Measurements from ENCODE around the gene LRCH1.

LRCH1 gene

DNA sequence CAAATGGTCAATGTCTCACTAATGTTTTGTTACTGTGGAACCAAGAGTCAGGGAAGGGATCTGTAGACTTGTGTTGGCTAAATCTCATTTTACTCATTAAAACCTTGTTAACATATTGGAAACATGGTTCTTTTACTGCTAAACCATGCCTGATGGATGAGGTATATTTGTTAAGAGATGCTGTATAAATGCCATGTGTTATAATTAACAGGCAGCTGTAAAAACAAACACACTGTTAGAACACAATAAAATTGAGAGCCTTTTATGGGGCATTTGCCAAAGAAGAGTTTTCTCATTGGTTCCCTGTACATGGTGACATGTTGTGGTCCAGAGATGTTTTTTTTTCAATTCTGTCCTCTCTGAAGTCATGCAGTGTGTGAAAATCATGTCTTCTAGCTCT, 122.0 kb downstream of the LRCH1 start:
- DNase-seq (ENCODE audit: low spot score): no peak
- H3K27ac ChIP-seq: peak overlapping the region in 1 of 2 donors; percentile 39
- TF ChIP-seq, protein P1, sequence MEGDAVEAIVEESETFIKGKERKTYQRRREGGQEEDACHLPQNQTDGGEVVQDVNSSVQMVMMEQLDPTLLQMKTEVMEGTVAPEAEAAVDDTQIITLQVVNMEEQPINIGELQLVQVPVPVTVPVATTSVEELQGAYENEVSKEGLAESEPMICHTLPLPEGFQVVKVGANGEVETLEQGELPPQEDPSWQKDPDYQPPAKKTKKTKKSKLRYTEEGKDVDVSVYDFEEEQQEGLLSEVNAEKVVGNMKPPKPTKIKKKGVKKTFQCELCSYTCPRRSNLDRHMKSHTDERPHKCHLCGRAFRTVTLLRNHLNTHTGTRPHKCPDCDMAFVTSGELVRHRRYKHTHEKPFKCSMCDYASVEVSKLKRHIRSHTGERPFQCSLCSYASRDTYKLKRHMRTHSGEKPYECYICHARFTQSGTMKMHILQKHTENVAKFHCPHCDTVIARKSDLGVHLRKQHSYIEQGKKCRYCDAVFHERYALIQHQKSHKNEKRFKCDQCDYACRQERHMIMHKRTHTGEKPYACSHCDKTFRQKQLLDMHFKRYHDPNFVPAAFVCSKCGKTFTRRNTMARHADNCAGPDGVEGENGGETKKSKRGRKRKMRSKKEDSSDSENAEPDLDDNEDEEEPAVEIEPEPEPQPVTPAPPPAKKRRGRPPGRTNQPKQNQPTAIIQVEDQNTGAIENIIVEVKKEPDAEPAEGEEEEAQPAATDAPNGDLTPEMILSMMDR (IDR thresholded peaks at IDR 0.05): no peak
- H3K4me3 ChIP-seq: no peak overlapping the region

DNA sequence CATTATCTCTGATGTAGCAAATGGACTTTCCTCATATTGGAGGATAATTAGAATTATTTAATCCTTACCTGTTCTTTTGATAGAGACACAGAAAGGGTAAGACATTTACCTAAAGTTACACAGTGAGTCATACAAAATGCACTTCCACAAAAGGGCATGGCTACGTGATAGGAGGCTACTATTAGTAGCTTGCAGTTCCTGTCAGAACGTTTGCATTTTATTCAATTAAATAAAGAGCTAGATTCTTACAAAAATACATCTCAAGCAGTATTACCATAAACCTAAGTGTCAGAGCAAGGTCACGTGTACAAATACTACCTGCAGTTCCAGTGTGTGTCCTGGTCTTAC, 123.4 kb downstream of the LRCH1 start:
- H3K4me3 ChIP-seq: no peak overlapping the region
- TF ChIP-seq, protein P1 (IDR thresholded peaks at IDR 0.05): no peak

DNA sequence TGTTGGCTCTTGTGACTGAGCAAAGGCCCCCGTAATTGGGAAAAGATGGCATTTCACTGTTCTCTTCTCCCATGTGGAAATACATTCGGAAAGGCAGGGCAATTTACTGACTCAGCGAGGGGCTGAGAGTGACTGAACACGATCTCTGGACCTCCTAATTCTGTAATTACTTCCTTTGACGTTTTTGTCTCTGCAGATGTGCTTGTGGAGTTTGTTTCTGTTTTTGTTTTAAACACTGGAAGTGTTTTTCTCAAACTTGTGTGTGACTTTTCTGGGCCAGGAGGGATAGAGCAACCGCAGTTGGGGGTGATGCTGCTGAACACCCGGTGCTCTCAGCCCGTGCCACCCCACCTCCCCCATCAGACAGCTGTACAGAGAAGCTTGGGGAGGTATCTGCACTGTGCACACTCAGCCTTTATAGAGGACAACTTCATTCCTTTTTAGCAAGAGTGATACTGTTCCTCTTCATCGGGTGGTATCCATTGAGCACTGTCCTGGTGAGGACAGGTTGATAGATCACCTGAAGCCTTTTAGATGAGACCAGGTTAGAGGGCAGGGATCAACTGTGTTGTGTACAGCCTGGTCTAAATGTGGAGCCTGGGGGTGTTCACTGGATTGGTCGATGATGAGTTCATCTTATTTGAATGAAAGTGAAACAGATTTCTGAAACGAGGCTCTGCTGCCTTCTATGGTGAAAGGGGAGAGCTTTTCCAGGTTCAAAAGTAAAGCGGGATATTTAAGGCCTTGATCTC, 126.6 kb downstream of the LRCH1 start:
- no peak for DNase-seq (ENCODE audit: low spot score)
- peak overlapping the region; percentile 65 to 90 for H3K27ac ChIP-seq
- TF ChIP-seq, protein P1 (IDR thresholded peaks at IDR 0.05): no peak
- H3K4me3 ChIP-seq: peak overlapping the region; percentile 71

More for the DNA sequence above, 123.4 kb downstream of the LRCH1 start:
- peak overlapping the region in 1 of 2 donors; percentile 39 for H3K27ac ChIP-seq
- no peak for DNase-seq (ENCODE audit: low spot score)

DNA sequence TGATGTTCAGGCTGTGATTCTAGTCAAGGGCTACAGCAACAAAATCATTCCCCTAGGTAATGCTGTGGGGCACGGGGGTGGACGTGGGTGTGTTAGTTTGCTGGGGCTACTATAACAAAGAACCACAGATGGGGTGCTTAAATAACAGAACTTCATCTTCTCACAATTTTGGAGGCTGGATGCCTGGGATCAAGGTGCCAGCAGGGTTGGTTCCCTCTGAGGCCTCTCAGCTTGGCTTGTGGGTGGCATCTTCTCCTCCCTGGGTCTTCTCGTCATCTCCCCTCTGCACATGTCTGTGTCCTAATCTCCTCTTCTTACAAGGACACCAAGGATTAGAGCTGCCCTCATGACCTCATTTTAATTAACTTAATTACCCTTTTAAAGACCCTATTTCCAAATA, 129.0 kb downstream of the LRCH1 start:
- Histone ChIP-seq H3K4me3 (no peak overlapping the region), H3K27ac (no peak overlapping the region)
- TF ChIP-seq, protein P1 (IDR thresholded peaks at IDR 0.05): no peak
- DNase-seq (ENCODE audit: low spot score): no peak

DNA sequence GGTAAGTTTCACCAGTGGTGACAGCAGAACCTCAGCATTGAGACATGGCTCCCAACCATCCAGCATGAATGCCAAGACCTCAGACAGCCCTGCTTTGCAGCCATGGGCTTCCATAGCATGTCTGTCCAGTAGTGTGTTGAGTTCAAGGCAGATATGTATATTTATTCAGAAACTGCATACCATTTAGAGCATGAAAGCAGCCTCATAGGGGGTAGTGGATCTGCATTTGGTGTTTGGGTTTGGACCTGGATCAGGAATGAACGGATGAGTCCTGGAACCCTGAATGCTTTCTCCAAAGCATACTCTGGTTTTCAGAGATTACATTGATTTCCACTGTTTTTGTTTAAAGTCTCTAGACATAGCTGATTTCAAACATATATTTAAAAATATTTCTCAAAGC, 129.7 kb downstream of the LRCH1 start:
- H3K4me3 ChIP-seq: no peak overlapping the region
- TF ChIP-seq, protein P1 (IDR thresholded peaks at IDR 0.05): no peak

DNA sequence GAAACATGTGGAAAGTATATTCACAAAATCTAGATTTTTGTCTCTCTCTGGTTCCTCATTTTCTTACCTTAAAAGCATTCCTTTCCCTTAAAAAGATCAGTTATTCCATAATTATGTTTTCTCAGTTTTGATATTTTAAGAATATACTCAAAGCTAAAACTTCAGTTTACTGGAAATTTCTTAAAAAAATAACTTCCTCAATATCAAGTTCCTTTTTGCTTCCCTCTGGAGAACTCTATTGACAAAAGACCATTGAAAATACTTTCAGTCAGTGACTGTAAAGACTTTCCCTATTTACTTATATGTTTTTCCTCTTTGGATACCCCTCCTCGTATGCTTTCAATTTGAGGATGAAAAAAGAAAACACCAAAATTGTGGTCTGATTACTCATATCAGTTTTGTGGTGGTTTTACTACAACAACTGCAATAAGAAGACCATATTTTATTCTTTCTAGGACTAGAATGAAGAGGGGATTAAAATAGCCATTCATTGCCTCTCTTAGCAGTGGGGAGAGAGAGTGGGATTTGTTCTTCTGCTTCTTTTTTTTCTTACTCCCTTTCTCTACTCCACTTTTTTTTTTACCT, 130.8 kb downstream of the LRCH1 start:
- no peak overlapping the region for H3K4me3 ChIP-seq
- H3K27ac ChIP-seq: peak overlapping the region in 1 of 2 donors; percentile 18
- TF ChIP-seq, protein P1 (IDR thresholded peaks at IDR 0.05): no peak
- no peak for DNase-seq (ENCODE audit: low spot score)

More for the DNA sequence above, 129.7 kb downstream of the LRCH1 start:
- no peak for DNase-seq (ENCODE audit: low spot score)
- no peak overlapping the region for H3K27ac ChIP-seq

Data from coronary artery (tissue), 2 donors.